ENCODE data around the gene TOP3A. TPM values are rescaled to one million over a fixed set of nuclear protein-coding genes. Genes with fewer than 3 reads are reported as not detected.

Gene TOP3A
- total and polyA plus RNA-seq, 2 of the 4 experiments (the other 2 are of a cell fraction) = 13.4 to 21.3 TPM

- no TSS peak for BruUV-seq (replicated peaks)
- no peak overlapping the region for H2BK15ac ChIP-seq (ENCODE audit: low read depth, low read length)
Observed at GRCh38 chr17:18262641-18263040, 52.2 kb downstream of the TOP3A start.

More at GRCh38 chr17:18262641-18263040, 52.2 kb downstream of the TOP3A start:
- Histone ChIP-seq H3K4me3 (ENCODE audit: insufficient read depth, low read depth, low read length) (no peak overlapping the region), H4K91ac (ENCODE audit: insufficient read depth, low read depth, low read length) (no peak overlapping the region), H3K9me3 (ENCODE audit: control insufficient read depth, insufficient read depth, low read length) (no peaks in the 10 kb centered on the region), H3K9me1 (ENCODE audit: insufficient read depth, low read length) (peaks cover 20% of the 10 kb centered on the region), H3K9ac (ENCODE audit: low read depth, low read length) (no peak overlapping the region), H2AFZ (replicated peaks; ENCODE audit: low read length, poor library complexity) (no peak overlapping the region), H3K4ac (ENCODE audit: low read depth, low read length) (no peak overlapping the region), H3K18ac (ENCODE audit: low read depth, low read length) (no peak overlapping the region), H3K79me1 (ENCODE audit: low read depth in 1 of 2, low read length in 2 of 2) (peaks cover 13 to 61% of the 10 kb centered on the region in 2 experiments), H2BK120ac (ENCODE audit: low read depth, low read length) (no peak overlapping the region), H2BK5ac (ENCODE audit: low read depth, low read length, poor library complexity, severe bottlenecking) (no peak overlapping the region), H4K5ac (ENCODE audit: low read depth, low read length) (no peak overlapping the region), H3K56ac (ENCODE audit: extremely low read depth, insufficient read depth, low read length) (no peak overlapping the region), H4K8ac (ENCODE audit: low read depth in 2 of 2, low read length in 2 of 2) (no peak overlapping the region), H3K27ac (ENCODE audit: insufficient read depth, low read length) (no peak overlapping the region), H4K20me1 (ENCODE audit: insufficient read depth, low read length) (peaks cover 5% of the 10 kb centered on the region), H2BK20ac (ENCODE audit: low read depth, low read length) (no peak overlapping the region), H3K23ac (ENCODE audit: low read depth, low read length) (no peak overlapping the region), H3K14ac (replicated peaks; ENCODE audit: low read depth, low read length) (no peak overlapping the region), H2AK9ac (replicated peaks; ENCODE audit: low read depth, low read length, poor library complexity) (peak overlapping the region; percentile 42), H2AK5ac (ENCODE audit: low read depth, low read length) (no peak overlapping the region), H3K4me2 (ENCODE audit: low read depth, low read length) (no peak overlapping the region), H3K36me3 (ENCODE audit: control insufficient read depth, insufficient read depth, low read length) (peaks cover 26% of the 10 kb centered on the region), H3K4me1 (ENCODE audit: control insufficient read depth, insufficient read depth, low read length) (peaks cover 16% of the 10 kb centered on the region), H3K27me3 (ENCODE audit: control insufficient read depth, insufficient read depth, low read length) (no peaks in the 10 kb centered on the region)
- 96% methylated on average over 9 of the region's 12 CpGs; no CpG with 5 or more reads in 1 of the 2 experiments for WGBS, 2 experiments (ENCODE audit: extremely low coverage in 2 of 2, insufficient read length in 1 of 2)
- TF ChIP-seq SMC3 (IDR thresholded peaks at IDR 0.05; ENCODE audit: low read depth, low read length) (no peak), NFE2L2 (IDR thresholded peaks at IDR 0.05; ENCODE audit: low read depth, low read length) (no peak)
- DNase-seq (no peak), ATAC-seq (ENCODE audit: low read depth) (no peak)
- dilution Hi-C loops (cut with HindIII; ENCODE audit: low sequenced_read_pairs, unreplicated experiment) (no loop called here), intact Hi-C loops (cut with micrococcal nuclease) (no loop called here), in situ Hi-C loops (cut with MboI; ENCODE audit: low sequenced_read_pairs) (no loop called here)
- CTCF ChIA-PET = interaction anchor here (0.5 kb wide), 1 partner anchor 424 kb away, joined by 3 read pairs; no protein-coding TSS in a partner anchor
- POLR2A ChIA-PET (ENCODE audit: unreplicated experiment) = no interaction called here

Measured in IMR-90 (cell line).